A549 (cell line): Measurements from ENCODE around the gene TMEM200A. TPM values are rescaled to one million over a fixed set of nuclear protein-coding genes. Genes with fewer than 3 reads are reported as not detected.

Experiments
- ATAC-seq, 2 experiments: fragments of 200-7000 bp in 1 of 2; fragments of >200 bp in 1 of 2; cut with Nextera tagmentation in 1 of 2; cut with Tn5 transposase in 1 of 2; 3 replicates each; pipeline versions ENCODE4 v1.8.0 to v1.9.1; 2018 to 2020; ENCODE audit warnings: mild to moderate bottlenecking in 1 of 2, moderate library complexity in 1 of 2
- CTCF ChIA-PET: fragments of 300-600 bp; sonication (Branson Sonifier 250); formaldehyde crosslinking; extraction: SDS; loops from one replicate; lab custom pipeline; 2021; ENCODE audit warnings: antibody characterized with exemption, inconsistent platforms; lab: Yijun Ruan, JAX
- POLR2A ChIA-PET: fragments of 350-600 bp; formaldehyde crosslinking; extraction: SDS; loops from one replicate; lab custom pipeline; 2021; ENCODE audit warnings: antibody characterized with exemption, inconsistent platforms; lab: Yijun Ruan, JAX
- DNase-seq, 2 experiments: peaks; one replicate each; pipeline versions ENCODE4 v3.0.0 to v3.0.0-alpha.2; 2011 to 2016; ENCODE audit warnings: low read depth in 1 of 2, low spot score in 1 of 2
- FAIRE-seq: peaks from 2 replicates; lab custom pipeline; 2011; peaks lifted over from hg19 to GRCh38; lab: Jason Lieb, UNC
- H3K27ac ChIP-seq, 2 experiments: fragments of >200 bp; sonication (Bioruptor Twin); formaldehyde crosslinking; 3 replicates each; pipeline ENCODE4 v1.5.1; 2016 to 2017
- H3K4me1 ChIP-seq: fragments of >200 bp; sonication (Bioruptor Twin); formaldehyde crosslinking; 3 replicates; pipeline ENCODE4 v1.6.1; 2016
- H3K4me2 ChIP-seq: fragments of >200 bp; sonication (Bioruptor Twin); formaldehyde crosslinking; 3 replicates; pipeline ENCODE4 v1.6.1; 2016
- H3K4me3 ChIP-seq: fragments of >200 bp; sonication (Bioruptor Twin); formaldehyde crosslinking; 3 replicates; pipeline ENCODE4 v1.5.1; 2016
- H3K9me3 ChIP-seq: fragments of >200 bp; sonication (Bioruptor Twin); formaldehyde crosslinking; 3 replicates; pipeline ENCODE4 v1.6.1; 2016
- BCL3 ChIP-seq: fragments of >200 bp; sonication (Bioruptor Twin); formaldehyde crosslinking; IDR thresholded peaks from 3 replicates; pipeline ENCODE4 v1.6.1; 2016
- BHLHE40 ChIP-seq: IDR thresholded peaks from 2 replicates; pipeline ENCODE4 v1.6.1; 2012; ENCODE audit warnings: low read depth, low read length, inconsistent platforms
- CBX2 ChIP-seq: fragments of 200-600 bp; sonication (generic); IDR thresholded peaks from 2 replicates; pipeline ENCODE4 v1.6.1; 2016; ENCODE audit warnings: low read depth, mild to moderate bottlenecking, borderline replicate concordance
- CBX8 ChIP-seq: fragments of 200-600 bp; sonication (generic); IDR thresholded peaks from 2 replicates; pipeline ENCODE4 v1.6.1; 2016
- E2F6 ChIP-seq: IDR thresholded peaks from 2 replicates; pipeline ENCODE4 v1.6.1; 2012; ENCODE audit warnings: low read depth, borderline replicate concordance
- EHF ChIP-seq: fragments of 250-450 bp; sonication (Bioruptor Pico); IDR thresholded peaks from 2 replicates; pipeline ENCODE4 v1.5.0; 2020; ENCODE audit warnings: mild to moderate bottlenecking
- EHMT2 ChIP-seq: fragments of 200-600 bp; sonication (generic); IDR thresholded peaks from 2 replicates; pipeline ENCODE4 v1.6.1; 2016; ENCODE audit warnings: antibody characterized with exemption, low read depth, mild to moderate bottlenecking, moderate library complexity
- HEYL ChIP-seq: fragments of 250-450 bp; sonication (Bioruptor Pico); IDR thresholded peaks from 2 replicates; pipeline ENCODE4 v1.8.0; 2021; ENCODE audit warnings: mild to moderate bottlenecking, moderate library complexity
- HMGXB4 ChIP-seq: fragments of 250-450 bp; sonication (Bioruptor Pico); IDR thresholded peaks from 2 replicates; pipeline ENCODE4 v1.5.0; 2021; ENCODE audit warnings: mild to moderate bottlenecking, moderate library complexity, borderline replicate concordance
- JUN ChIP-seq, 2 experiments: fragments of >200 bp; sonication (Bioruptor Twin); formaldehyde crosslinking; IDR thresholded peaks; 2 replicates in 1 of 2; 3 replicates in 1 of 2; pipeline ENCODE4 v1.6.1; 2016 to 2017
- JUNB ChIP-seq: fragments of >200 bp; sonication (Bioruptor Twin); formaldehyde crosslinking; IDR thresholded peaks from 2 replicates; pipeline ENCODE4 v1.6.1; 2016
- MAX ChIP-seq: IDR thresholded peaks from 2 replicates; pipeline ENCODE4 v1.6.1; 2012
- MAZ ChIP-seq: fragments of 150-350 bp; IDR thresholded peaks from 2 replicates; pipeline ENCODE4 v1.6.1; 2014; ENCODE audit warnings: antibody characterized with exemption, low read depth, low read length, borderline replicate concordance
- NPAS2 ChIP-seq: fragments of 250-450 bp; sonication (Bioruptor Pico); IDR thresholded peaks from 2 replicates; pipeline ENCODE4 v1.8.0; 2022; ENCODE audit warnings: mild to moderate bottlenecking, moderate library complexity, borderline replicate concordance
- NR3C1 ChIP-seq: fragments of >200 bp; sonication (Bioruptor Twin); formaldehyde crosslinking; IDR thresholded peaks from 3 replicates; pipeline ENCODE4 v1.6.1; 2017
- PBX3 ChIP-seq: IDR thresholded peaks from 2 replicates; pipeline ENCODE4 v1.6.1; 2012
- PHF8 ChIP-seq: fragments of 200-600 bp; sonication (generic); IDR thresholded peaks from 2 replicates; pipeline ENCODE4 v1.6.1; 2016; ENCODE audit warnings: low read depth, mild to moderate bottlenecking, antibody characterized with exemption, moderate library complexity, borderline replicate concordance
- TFCP2L1 ChIP-seq: fragments of 250-450 bp; sonication (Bioruptor Pico); IDR thresholded peaks from 2 replicates; pipeline ENCODE4 v1.5.0; 2021; ENCODE audit warnings: mild to moderate bottlenecking
- TP53 ChIP-seq: fragments of 250-450 bp; sonication (Bioruptor Pico); IDR thresholded peaks from 2 replicates; pipeline ENCODE4 v1.5.0; 2021; ENCODE audit warnings: mild to moderate bottlenecking, moderate library complexity
- USF2 ChIP-seq: fragments of 450-650 bp; IDR thresholded peaks from 2 replicates; pipeline ENCODE4 v1.6.1; 2014; ENCODE audit warnings: antibody characterized with exemption
- ZFP36 ChIP-seq: fragments of 450-650 bp; IDR thresholded peaks from 2 replicates; pipeline ENCODE4 v1.6.1; 2014; ENCODE audit warnings: borderline replicate concordance; ENCODE audit not compliant: partially characterized antibody
- ZNF302 ChIP-seq: fragments of 250-450 bp; sonication (Bioruptor Pico); IDR thresholded peaks from 2 replicates; pipeline ENCODE4 v1.9.0; 2021; ENCODE audit warnings: inconsistent platforms, mild to moderate bottlenecking, moderate library complexity
- WGBS: methylation state at CpG from one replicate; pipeline ENCODE4 v1.1.6; 2017; ENCODE audit errors: missing lambda C conversion rate; 5-methylcytosine and 5-hydroxymethylcytosine counted together
- polyA plus RNA-seq, 4 experiments: library from polyadenylated mRNA; depleted of rRNA in 3 of 4; stranded (reverse); fragments of >200 nt; fragmentation: RNase III in 1 of 4; extraction: RNeasy Plus Mini Kit Qiagen cat#74134 plus additional on column Dnase treatment in 1 of 4; gene quantifications; 2 replicates in 3 of 4; 3 replicates in 1 of 4; pipeline ENCODE4 v1.2.3, GENCODE V29; 2011 to 2017

TMEM200A gene
- polyA plus RNA-seq, 2 of the 4 experiments (the other 2 are of a cell fraction) = 0.03 TPM; not detected in 1

- ATAC-seq = no peak
- CTCF ChIA-PET = no interaction called here
- POLR2A ChIA-PET = no interaction called here
- Histone ChIP-seq H3K9me3 (no peaks in the 10 kb centered on the region), H3K4me1 (no peaks in the 10 kb centered on the region), H3K27ac (no peak overlapping the region), H3K4me2 (no peak overlapping the region), H3K4me3 (no peak overlapping the region)
- TF ChIP-seq NPAS2 (CRISPR knock-in tag) = no peak
- TF ChIP-seq TP53 (CRISPR knock-in tag) = no peak
- no peak for TF ChIP-seq CBX2
- no peak for TF ChIP-seq MAZ
- no peak for TF ChIP-seq HEYL (CRISPR knock-in tag)
- TF ChIP-seq ZFP36 = no peak
- no peak for TF ChIP-seq BCL3
- no peak for TF ChIP-seq PHF8
- no peak for DNase-seq
- WGBS = 3% methylated on average over 7 of the region's 7 CpGs
- FAIRE-seq = no peak
These were observed 60.4 kb downstream of the TMEM200A start for GRCh38 chr6:130426066-130426721.

- ATAC-seq (no peak), FAIRE-seq (no peak), DNase-seq (no peak)
- no peaks in the 10 kb centered on the region for H3K9me3 ChIP-seq
- no peaks in the 10 kb centered on the region for H3K4me1 ChIP-seq
- ChIA-PET POLR2A (no interaction called here), CTCF (no interaction called here)
- H3K27ac ChIP-seq = no peak overlapping the region
- no peak overlapping the region for H3K4me2 ChIP-seq
- no peak overlapping the region for H3K4me3 ChIP-seq
- WGBS = 8% methylated on average over 4 of the region's 4 CpGs
- TF ChIP-seq JUN (IDR thresholded peaks at IDR 0.05) (no peak), EHMT2 (no peak), JUNB (no peak), NPAS2 (CRISPR knock-in tag) (no peak), EHF (CRISPR knock-in tag) (no peak), BHLHE40 (no peak), ZNF302 (no peak), BCL3 (no peak), CBX8 (no peak), TFCP2L1 (CRISPR knock-in tag) (no peak), CBX2 (no peak), E2F6 (no peak), PBX3 (no peak)
These were observed 65.6 kb downstream of the TMEM200A start for GRCh38 chr6:130431346-130431852.

- Histone ChIP-seq H3K27ac (no peak overlapping the region), H3K4me3 (no peak overlapping the region), H3K9me3 (no peaks in the 10 kb centered on the region), H3K4me1 (no peaks in the 10 kb centered on the region), H3K4me2 (no peak overlapping the region)
- POLR2A ChIA-PET = no interaction called here
- no peak for TF ChIP-seq MAX
- no peak for TF ChIP-seq ZNF302
- TF ChIP-seq USF2 = no peak
- no peak for TF ChIP-seq JUN (IDR thresholded peaks at IDR 0.05)
- no peak for TF ChIP-seq HMGXB4
- no peak for TF ChIP-seq MAZ
- no peak for TF ChIP-seq BCL3
- no peak for TF ChIP-seq NR3C1
- DNase-seq = no peak
- CTCF ChIA-PET = no interaction called here
- FAIRE-seq = no peak
- ATAC-seq = no peak
- WGBS = 35% methylated on average over 4 of the region's 4 CpGs
These were observed 67.0 kb downstream of the TMEM200A start for GRCh38 chr6:130432838-130433237.
